ENCODE data around the gene TNS1.

DNA sequence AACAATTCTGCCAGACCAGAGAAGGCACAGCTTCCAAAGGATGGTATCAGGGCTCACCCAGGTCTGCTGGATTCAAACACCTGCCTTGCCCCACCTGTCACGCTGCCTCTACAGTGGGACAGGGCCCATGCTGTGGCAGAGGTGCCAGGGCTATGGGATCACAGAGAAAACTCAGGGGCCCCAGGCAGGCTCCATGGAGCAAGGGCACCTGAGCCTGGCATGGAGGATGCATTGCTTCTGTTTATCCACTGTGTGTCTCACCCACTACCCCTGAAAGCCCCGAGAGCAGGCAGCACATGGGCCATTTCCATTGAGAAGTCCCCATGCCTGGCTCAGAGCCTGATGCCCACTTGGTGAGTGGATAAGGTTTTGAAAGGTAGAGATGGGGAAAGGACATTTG is 76.0 kb downstream of the TNS1 start:
- TF ChIP-seq, protein P1, sequence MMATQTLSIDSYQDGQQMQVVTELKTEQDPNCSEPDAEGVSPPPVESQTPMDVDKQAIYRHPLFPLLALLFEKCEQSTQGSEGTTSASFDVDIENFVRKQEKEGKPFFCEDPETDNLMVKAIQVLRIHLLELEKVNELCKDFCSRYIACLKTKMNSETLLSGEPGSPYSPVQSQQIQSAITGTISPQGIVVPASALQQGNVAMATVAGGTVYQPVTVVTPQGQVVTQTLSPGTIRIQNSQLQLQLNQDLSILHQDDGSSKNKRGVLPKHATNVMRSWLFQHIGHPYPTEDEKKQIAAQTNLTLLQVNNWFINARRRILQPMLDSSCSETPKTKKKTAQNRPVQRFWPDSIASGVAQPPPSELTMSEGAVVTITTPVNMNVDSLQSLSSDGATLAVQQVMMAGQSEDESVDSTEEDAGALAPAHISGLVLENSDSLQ (IDR thresholded peaks at IDR 0.05): no peak
- no peak for TF ChIP-seq FOXA1 (IDR thresholded peaks at IDR 0.05)
- no peak for TF ChIP-seq HDGF (IDR thresholded peaks at IDR 0.05; ENCODE audit: borderline replicate concordance)
- no peak for TF ChIP-seq LEF1 (IDR thresholded peaks at IDR 0.05; ENCODE audit: borderline replicate concordance)
- TF ChIP-seq FOXM1 (IDR thresholded peaks at IDR 0.05; ENCODE audit: borderline replicate concordance): no peak
- TF ChIP-seq ZNF384 (IDR thresholded peaks at IDR 0.05): no peak
- no peak for TF ChIP-seq BHLHE40 (IDR thresholded peaks at IDR 0.05; ENCODE audit: borderline replicate concordance)
- TF ChIP-seq CTBP1 (IDR thresholded peaks at IDR 0.05; ENCODE audit: borderline replicate concordance): no peak
- TF ChIP-seq SP1 (IDR thresholded peaks at IDR 0.05): no peak
- no peak for TF ChIP-seq FOXK2 (IDR thresholded peaks at IDR 0.05)
- no peak for TF ChIP-seq L3MBTL2 (conservative IDR thresholded peaks at IDR 0.05)
- TF ChIP-seq SUZ12 (IDR thresholded peaks at IDR 0.05): no peak
- TF ChIP-seq NFRKB (IDR thresholded peaks at IDR 0.05): no peak
- no peak for TF ChIP-seq TARDBP (IDR thresholded peaks at IDR 0.05)

All from HEK293T (cell line).